ENCODE results near the gene DDX24.
"Not testable (repeated sequence)": the region's sequence is repeated elsewhere in the genome, so short reads cannot be mapped to it uniquely, and the experiment has no call there.

The DDX24 gene

GRCh38 chr14:94079891-94080620 is 946 bp downstream of the DDX24 start:
- DNase-seq, result no peak

GRCh38 chr14:94077823-94078222 is 3.2 kb downstream of the DDX24 start:
- DNase-seq, result no peak

GRCh38 chr14:94077111-94077821 is 3.7 kb downstream of the DDX24 start:
- DNase-seq, result no peak

GRCh38 chr14:94075008-94075407 is 6.0 kb downstream of the DDX24 start:
- DNase-seq, result no peak

- no peak for DNase-seq
These were observed 6.5 kb downstream of the DDX24 start for GRCh38 chr14:94074534-94074933.

- DNase-seq, result not testable (repeated sequence)
These were observed 8.9 kb downstream of the DDX24 start for GRCh38 chr14:94072076-94072475.

- DNase-seq, result peak; percentile 19
These were observed 14.8 kb downstream of the DDX24 start for GRCh38 chr14:94066089-94066676.

GRCh38 chr14:94062344-94062940 is 18.6 kb downstream of the DDX24 start:
- no peak for DNase-seq

- no peak for DNase-seq
These were observed 21.0 kb downstream of the DDX24 start for GRCh38 chr14:94059998-94060397.

- no peak for DNase-seq
These were observed 22.3 kb downstream of the DDX24 start for GRCh38 chr14:94058674-94059138.

- no peak for DNase-seq
These were observed 22.8 kb downstream of the DDX24 start for GRCh38 chr14:94058128-94058673.

- no peak for DNase-seq
These were observed 24.3 kb downstream of the DDX24 start for GRCh38 chr14:94056579-94057308.

- no peak for DNase-seq
These were observed 26.1 kb downstream of the DDX24 start for GRCh38 chr14:94054936-94055335.

GRCh38 chr14:94054401-94054800 is 26.6 kb downstream of the DDX24 start:
- no peak for DNase-seq

GRCh38 chr14:94052662-94053061 is 28.3 kb downstream of the DDX24 start:
- DNase-seq, result no peak

GRCh38 chr14:94052199-94052598 is 28.8 kb downstream of the DDX24 start:
- no peak for DNase-seq

GRCh38 chr14:94051779-94052178 is 29.2 kb downstream of the DDX24 start:
- DNase-seq, result no peak

- DNase-seq, result no peak
These were observed 29.9 kb downstream of the DDX24 start for GRCh38 chr14:94051115-94051514.

- DNase-seq, result no peak
These were observed 30.6 kb downstream of the DDX24 start for GRCh38 chr14:94050231-94050880.

GRCh38 chr14:94049625-94050023 is 31.4 kb downstream of the DDX24 start:
- DNase-seq, result no peak

- peak; percentile 80 for DNase-seq
These were observed 32.0 kb downstream of the DDX24 start for GRCh38 chr14:94048691-94049624.

Data from NCI-H748 treated with DMSO at 0.1 percent for 48 hours (cell line).